ENCODE data around the gene HYKK. TPM values are rescaled to one million over a fixed set of nuclear protein-coding genes. Genes with fewer than 3 reads are reported as not detected.

The HYKK gene
- total and polyA plus RNA-seq, 2 donors (not counting 1 experiment from before 2014, with no cell fraction given): 0.28 to 0.42 TPM

DNA sequence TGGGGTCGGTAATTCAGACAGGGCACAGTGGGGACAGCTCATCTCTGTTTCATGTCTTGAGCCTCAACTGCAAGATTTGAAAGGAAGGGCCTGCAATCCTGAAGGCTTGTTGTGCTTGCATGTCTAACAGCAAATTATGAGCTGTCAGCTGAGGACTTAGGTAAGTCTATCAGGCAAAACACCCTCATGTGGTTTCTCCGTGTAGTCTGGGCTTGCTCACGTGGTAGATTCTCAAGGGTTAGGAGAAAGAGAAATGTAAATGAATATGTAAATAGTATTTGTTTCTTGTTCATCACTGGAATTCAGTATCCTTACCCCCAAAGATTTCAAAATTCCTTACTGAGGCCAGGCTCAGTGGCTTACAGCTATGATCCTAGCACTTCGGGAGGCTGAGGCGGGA, 30.1 kb upstream of the HYKK start:
- Histone ChIP-seq H3K36me3 (replicated peaks in 1 of 2; ENCODE audit: control extremely low read depth in 1 of 2, control insufficient read depth in 1 of 2, extremely low read depth in 1 of 2, insufficient read depth in 2 of 2, low read length in 1 of 2) (peaks cover 16 to 74% of the 10 kb centered on the region in 2 experiments), H3K9me3 (ENCODE audit: control extremely low read depth in 1 of 3, control insufficient read depth in 2 of 3, insufficient read depth in 1 of 3, low read length in 2 of 3) (no peaks in the 10 kb centered on the region), H3K27ac (ENCODE audit: low read length in 2 of 2) (no peak overlapping the region), H3K4me1 (ENCODE audit: control insufficient read depth in 2 of 2, insufficient read depth in 2 of 2, low read length in 2 of 2) (no peaks in the 10 kb centered on the region), H3K4me3 (ENCODE audit: control extremely low read depth in 1 of 5, extremely low read depth in 1 of 5, insufficient read depth in 1 of 5, low read depth in 2 of 5, low read length in 4 of 5) (no peak overlapping the region), H3K27me3 (replicated peaks in 1 of 4; ENCODE audit: control extremely low read depth in 1 of 4, control insufficient read depth in 3 of 4, insufficient read depth in 4 of 4, low read length in 3 of 4) (no peaks in the 10 kb centered on the region), H3K79me2 (ENCODE audit: control insufficient read depth, insufficient read depth, low read length) (no peaks in the 10 kb centered on the region), H3K4me2 (replicated peaks; ENCODE audit: low read depth, low read length, poor library complexity, severe bottlenecking) (no peak overlapping the region), H2AFZ (ENCODE audit: insufficient read depth, low read depth, low read length, poor library complexity, severe bottlenecking) (no peak overlapping the region), H3K9ac (ENCODE audit: low read length) (no peak overlapping the region), H4K20me1 (ENCODE audit: control insufficient read depth, insufficient read depth, low read length, poor library complexity, severe bottlenecking) (no peaks in the 10 kb centered on the region)
- TF ChIP-seq EZH2 (IDR thresholded peaks at IDR 0.05; ENCODE audit: borderline replicate concordance, insufficient read depth, low read depth, low read length, poor library complexity, severe bottlenecking) (no peak), CTCF (IDR thresholded peaks at IDR 0.05) (no peak)
- Mint-ChIP-seq H3K4me1 (no peaks in the 10 kb centered on the region), H3K4me3 (no peak overlapping the region), H3K9me3 (ENCODE audit: insufficient read depth) (no peaks in the 10 kb centered on the region), H3K27me3 (no peaks in the 10 kb centered on the region), H3K27ac (no peak overlapping the region)
- ATAC-seq (ENCODE audit: low read depth): no peak
- 65% methylated on average over 3 of the region's 5 CpGs for WGBS (ENCODE audit: insufficient coverage)
- DNase-seq: no peak
- intact Hi-C loops (cut with micrococcal nuclease): no loop called here
- ChIA-PET CTCF (interaction anchor here (1.2 to 1.6 kb wide), 2 partner anchors 17 to 367 kb away, joined by 3 to 5 read pairs; no protein-coding TSS in a partner anchor), POLR2A (no interaction called here)

- H3K4me3 Mint-ChIP-seq: no peak overlapping the region
- no peaks in the 10 kb centered on the region for H3K4me1 Mint-ChIP-seq
- no peaks in the 10 kb centered on the region for H3K9me3 Mint-ChIP-seq (ENCODE audit: insufficient read depth)
- Histone ChIP-seq H2AFZ (ENCODE audit: insufficient read depth, low read depth, low read length, poor library complexity, severe bottlenecking) (no peak overlapping the region), H3K9me3 (ENCODE audit: control extremely low read depth in 1 of 3, control insufficient read depth in 2 of 3, insufficient read depth in 1 of 3, low read length in 2 of 3) (no peaks in the 10 kb centered on the region), H3K36me3 (replicated peaks in 1 of 2; ENCODE audit: control extremely low read depth in 1 of 2, control insufficient read depth in 1 of 2, extremely low read depth in 1 of 2, insufficient read depth in 2 of 2, low read length in 1 of 2) (peaks cover 5 to 69% of the 10 kb centered on the region in 2 experiments), H3K4me1 (ENCODE audit: control insufficient read depth in 2 of 2, insufficient read depth in 2 of 2, low read length in 2 of 2) (no peaks in the 10 kb centered on the region), H3K9ac (ENCODE audit: low read length) (no peak overlapping the region), H3K4me3 (ENCODE audit: control extremely low read depth in 1 of 5, extremely low read depth in 1 of 5, insufficient read depth in 1 of 5, low read depth in 2 of 5, low read length in 4 of 5) (no peak overlapping the region), H4K20me1 (ENCODE audit: control insufficient read depth, insufficient read depth, low read length, poor library complexity, severe bottlenecking) (no peaks in the 10 kb centered on the region), H3K4me2 (replicated peaks; ENCODE audit: low read depth, low read length, poor library complexity, severe bottlenecking) (no peak overlapping the region), H3K27me3 (replicated peaks in 1 of 4; ENCODE audit: control extremely low read depth in 1 of 4, control insufficient read depth in 3 of 4, insufficient read depth in 4 of 4, low read length in 3 of 4) (no peaks in the 10 kb centered on the region), H3K27ac (ENCODE audit: low read length in 2 of 2) (no peak overlapping the region), H3K79me2 (ENCODE audit: control insufficient read depth, insufficient read depth, low read length) (no peaks in the 10 kb centered on the region)
- no peak overlapping the region for H3K27ac Mint-ChIP-seq
- DNase-seq (no peak), ATAC-seq (ENCODE audit: low read depth) (no peak)
- POLR2A ChIA-PET: no interaction called here
- intact Hi-C loops (cut with micrococcal nuclease): no loop called here
- TF ChIP-seq CTCF (IDR thresholded peaks at IDR 0.05) (no peak), EZH2 (IDR thresholded peaks at IDR 0.05; ENCODE audit: borderline replicate concordance, insufficient read depth, low read depth, low read length, poor library complexity, severe bottlenecking) (no peak)
- 100% methylated on average over 1 of the region's 3 CpGs for WGBS (ENCODE audit: insufficient coverage)
- CTCF ChIA-PET: interaction anchor here (0.7 kb wide), 1 partner anchor 58 kb away, joined by 5 read pairs; no protein-coding TSS in a partner anchor
- H3K27me3 Mint-ChIP-seq: no peaks in the 10 kb centered on the region
Observed at GRCh38 chr15:78479650-78480049, 27.7 kb upstream of the HYKK start.
